Right ventricle myocardium inferior (tissue), 1 donor: Measurements from ENCODE around the gene SMIM38. TPM values are rescaled to one million over a fixed set of nuclear protein-coding genes. Genes with fewer than 3 reads are reported as not detected.

ENCODE experiments used
- ATAC-seq: fragments of 200-7000 bp; cut with Tn5 transposase; one replicate; pipeline ENCODE4 v1.9.1; 2020; ENCODE audit warnings: mild to moderate bottlenecking, moderate library complexity
- DNase-seq: peaks from one replicate; pipeline ENCODE4 v3.0.0; 2021; ENCODE audit errors: missing footprints
- intact Hi-C: fragments of 100-400 bp; cut with DNase I; formaldehyde crosslinking; loops from one replicate; pipeline ENCODE4 v1.11.0; 2022
- total RNA-seq: library from RNA; stranded (reverse); fragmentation: NEBNext Ultra II Directional; extraction: Animal tissue kit (Norgen Biotek cat#: 25700); gene quantifications from one replicate; pipeline ENCODE4 v1.2.1, GENCODE V29; 2021
- donor health status: DM: no; HTN: yes; CAD: no; lungs with severe emphysema.

Gene SMIM38
- total RNA-seq, 1 donor from 2014 or later: 0.11 TPM

- ATAC-seq (no peak), DNase-seq (no peak)
- intact Hi-C loops: no loop called here
Observed at GRCh38 chr11:69192301-69192721, 36.6 kb downstream of the SMIM38 start.

GRCh38 chr11:69193151-69193550, 37.4 kb downstream of the SMIM38 start:
- DNase-seq (no peak), ATAC-seq (no peak)
- intact Hi-C loops: no loop called here

GRCh38 chr11:69193629-69194028, 37.9 kb downstream of the SMIM38 start:
- ATAC-seq (no peak), DNase-seq (no peak)

GRCh38 chr11:69194396-69194795, 38.7 kb downstream of the SMIM38 start:
- intact Hi-C loops: no loop called here
- ATAC-seq (no peak), DNase-seq (no peak)

More at GRCh38 chr11:69193629-69194028, 37.9 kb downstream of the SMIM38 start:
- intact Hi-C loops: no loop called here

- DNase-seq (no peak), ATAC-seq (no peak)
- intact Hi-C loops: no loop called here
Observed at GRCh38 chr11:69194956-69195355, 39.2 kb downstream of the SMIM38 start.

GRCh38 chr11:69195824-69196782, 40.4 kb downstream of the SMIM38 start:
- DNase-seq (no peak), ATAC-seq (no peak)
- intact Hi-C loops: no loop called here

- intact Hi-C loops: no loop called here
- ATAC-seq (no peak), DNase-seq (no peak)
Observed at GRCh38 chr11:69196783-69197169, 41.0 kb downstream of the SMIM38 start.

GRCh38 chr11:69198891-69199582, 43.3 kb downstream of the SMIM38 start:
- ATAC-seq: no peak
- no peak for DNase-seq
- intact Hi-C loops: no loop called here

- DNase-seq (no peak), ATAC-seq (no peak)
- intact Hi-C loops: loop anchor here (5.0 kb wide), 1 partner anchor 67 kb away; no protein-coding TSS in a partner anchor
Observed at GRCh38 chr11:69199583-69200315, 44.0 kb downstream of the SMIM38 start.

- peak; percentile 74 for DNase-seq
- intact Hi-C loops: loop anchor here (5.0 kb wide), 1 partner anchor 68 kb away; no protein-coding TSS in a partner anchor
- ATAC-seq: no peak
Observed at GRCh38 chr11:69200331-69201065, 44.8 kb downstream of the SMIM38 start.

- no peak for ATAC-seq
- intact Hi-C loops: loop anchor here (5.0 kb wide), 1 partner anchor 69 kb away; no protein-coding TSS in a partner anchor
- no peak for DNase-seq
Observed at GRCh38 chr11:69201066-69201365, 45.3 kb downstream of the SMIM38 start.

GRCh38 chr11:69201764-69202370, 46.1 kb downstream of the SMIM38 start:
- DNase-seq: no peak
- intact Hi-C loops: loop anchor here (5.0 kb wide), 1 partner anchor 70 kb away; no protein-coding TSS in a partner anchor
- ATAC-seq: no peak

GRCh38 chr11:69202511-69203221, 46.9 kb downstream of the SMIM38 start:
- no peak for ATAC-seq
- intact Hi-C loops: loop anchor here (5.0 kb wide), 1 partner anchor 70 kb away; no protein-coding TSS in a partner anchor
- no peak for DNase-seq

GRCh38 chr11:69203381-69203780, 47.6 kb downstream of the SMIM38 start:
- intact Hi-C loops: loop anchor here (5.0 kb wide), 1 partner anchor 71 kb away; no protein-coding TSS in a partner anchor
- ATAC-seq: no peak
- no peak for DNase-seq

GRCh38 chr11:69203901-69204245, 48.1 kb downstream of the SMIM38 start:
- intact Hi-C loops: loop anchor here (5.0 kb wide), 1 partner anchor 72 kb away; no protein-coding TSS in a partner anchor
- ATAC-seq: no peak
- no peak for DNase-seq

GRCh38 chr11:69204246-69204940, 48.7 kb downstream of the SMIM38 start:
- no peak for DNase-seq
- no peak for ATAC-seq
- intact Hi-C loops: loop anchor here (5.0 kb wide), 1 partner anchor 72 kb away; no protein-coding TSS in a partner anchor
